Neuronal stem cell (in vitro differentiated cells): ENCODE measurements around the gene SRGN.

ENCODE experiments used
- DNase-seq: peaks from one replicate; pipeline ENCODE4 v3.0.0-alpha.2; 2013; ENCODE audit warnings: low spot score
- H2AFZ ChIP-seq: one replicate; pipeline ENCODE4 v1.6.1; 2013; ENCODE audit warnings: mild to moderate bottlenecking, low read length, inconsistent platforms
- H2AK5ac ChIP-seq: 2 replicates; pipeline ENCODE4 v1.6.1; 2013; ENCODE audit warnings: low read depth, mild to moderate bottlenecking, inconsistent platforms, low read length, moderate library complexity, mixed read lengths
- H2BK120ac ChIP-seq: 2 replicates; pipeline ENCODE4 v1.6.1; 2013; ENCODE audit warnings: low read depth, mild to moderate bottlenecking, inconsistent platforms, low read length, moderate library complexity, mixed read lengths
- H2BK12ac ChIP-seq: one replicate; pipeline ENCODE4 v1.6.1; 2013; ENCODE audit warnings: low read length, inconsistent platforms
- H2BK15ac ChIP-seq: 2 replicates; pipeline ENCODE4 v1.6.1; 2013; ENCODE audit warnings: mild to moderate bottlenecking, low read length, inconsistent platforms, mixed read lengths
- H2BK5ac ChIP-seq: one replicate; pipeline ENCODE4 v1.6.1; 2013; ENCODE audit warnings: inconsistent platforms, mild to moderate bottlenecking, low read length, moderate library complexity
- H3K14ac ChIP-seq: one replicate; pipeline ENCODE4 v1.6.1; 2013; ENCODE audit warnings: low read length, inconsistent platforms
- H3K18ac ChIP-seq: 2 replicates; pipeline ENCODE4 v1.6.1; 2013; ENCODE audit warnings: low read length, inconsistent platforms
- H3K23ac ChIP-seq: 2 replicates; pipeline ENCODE4 v1.6.1; 2013; ENCODE audit warnings: low read depth, mild to moderate bottlenecking, mixed read lengths, low read length, inconsistent platforms; ENCODE audit not compliant: poor library complexity
- H3K27ac ChIP-seq: replicated peaks from 3 replicates; pipeline ENCODE4 v1.5.1; 2013; ENCODE audit warnings: low read length, inconsistent platforms
- H3K27me3 ChIP-seq, 3 experiments: 2 replicates each; pipeline ENCODE4 v1.6.1; 2013; ENCODE audit warnings: low read length in 3 of 3, mild to moderate bottlenecking in 2 of 3, inconsistent platforms in 1 of 3, low read depth in 1 of 3, mixed read lengths in 1 of 3, moderate library complexity in 1 of 3; ENCODE audit not compliant: control insufficient read depth in 3 of 3, insufficient read depth in 3 of 3
- H3K36me3 ChIP-seq, 2 donors: replicated peaks in 1 of 2; 2 replicates each; pipeline ENCODE4 v1.6.1; 2013; ENCODE audit warnings: low read length in 2 of 2; ENCODE audit not compliant: control insufficient read depth in 2 of 2, insufficient read depth in 2 of 2
- H3K4ac ChIP-seq: 2 replicates; pipeline ENCODE4 v1.6.1; 2013; ENCODE audit warnings: inconsistent platforms, mild to moderate bottlenecking, low read length, moderate library complexity
- H3K4me1 ChIP-seq, 2 donors: 1 replicate in 1 of 2; 2 replicates in 1 of 2; pipeline ENCODE4 v1.6.1; 2013; ENCODE audit warnings: low read length in 2 of 2, low read depth in 1 of 2; ENCODE audit not compliant: control insufficient read depth in 2 of 2, insufficient read depth in 1 of 2
- H3K4me2 ChIP-seq: one replicate; pipeline ENCODE4 v1.6.1; 2013; ENCODE audit warnings: mild to moderate bottlenecking, low read length, inconsistent platforms; ENCODE audit not compliant: insufficient read depth, poor library complexity, severe bottlenecking
- H3K4me3 ChIP-seq, 2 donors: 2 replicates each; pipeline ENCODE4 v1.5.1; 2013; ENCODE audit warnings: low read length in 2 of 2, mild to moderate bottlenecking in 2 of 2, inconsistent platforms in 1 of 2, moderate library complexity in 1 of 2
- H3K79me1 ChIP-seq: one replicate; pipeline ENCODE4 v1.6.1; 2013; ENCODE audit warnings: low read depth, mild to moderate bottlenecking, inconsistent platforms, low read length, moderate library complexity
- H3K9ac ChIP-seq: one replicate; pipeline ENCODE4 v1.6.1; 2013; ENCODE audit warnings: mild to moderate bottlenecking, low read depth, low read length, inconsistent platforms; ENCODE audit not compliant: poor library complexity
- H3K9me3 ChIP-seq, 2 donors: replicated peaks in 1 of 2; 2 replicates each; pipeline versions ENCODE3 to v1.6.1; 2013; ENCODE audit warnings: low read length in 2 of 2, mild to moderate bottlenecking in 2 of 2, inconsistent platforms in 1 of 2, low read depth in 1 of 2, mixed read lengths in 1 of 2, moderate library complexity in 1 of 2; ENCODE audit not compliant: control insufficient read depth in 2 of 2, insufficient read depth in 1 of 2
- H4K8ac ChIP-seq: one replicate; pipeline ENCODE4 v1.6.1; 2013; ENCODE audit warnings: low read depth, mild to moderate bottlenecking, inconsistent platforms, low read length, moderate library complexity
- H4K91ac ChIP-seq: one replicate; pipeline ENCODE4 v1.6.1; 2013; ENCODE audit warnings: low read length, low read depth, mild to moderate bottlenecking, inconsistent platforms; ENCODE audit not compliant: poor library complexity
- WGBS, 2 donors: extraction: QIAGEN DNeasy Blood & Tissue Kit; methylation state at CpG; one replicate each; pipeline ENCODE4 v1.1.7; 2013; ENCODE audit warnings: missing lambda C conversion rate in 2 of 2, mixed read lengths in 1 of 2; ENCODE audit not compliant: insufficient read length in 2 of 2, insufficient replicate concordance in 1 of 2; ENCODE audit errors: extremely low coverage in 2 of 2; 5-methylcytosine and 5-hydroxymethylcytosine counted together

SRGN gene

GRCh38 chr10:69057261-69057950, 30.5 kb upstream of the SRGN start:
- Histone ChIP-seq H3K27ac (no peak overlapping the region), H2BK15ac (no peak overlapping the region), H2BK12ac (no peak overlapping the region), H3K4me2 (no peak overlapping the region), H4K91ac (no peak overlapping the region), H2AK5ac (no peak overlapping the region), H3K4me1 (peaks cover 6 to 9% of the 10 kb centered on the region in 2 donors), H3K79me1 (no peaks in the 10 kb centered on the region), H3K36me3 (no peaks in the 10 kb centered on the region), H2BK120ac (no peak overlapping the region), H3K9ac (no peak overlapping the region), H3K27me3 (peaks cover 0 to 18% (median 0%) of the 10 kb centered on the region in 3 experiments), H3K4ac (no peak overlapping the region), H3K18ac (no peak overlapping the region), H3K23ac (no peak overlapping the region), H3K9me3 (no peaks in the 10 kb centered on the region), H4K8ac (no peak overlapping the region), H2BK5ac (no peak overlapping the region), H3K14ac (no peak overlapping the region), H3K4me3 (no peak overlapping the region), H2AFZ (peak overlapping the region; percentile 83)
- DNase-seq, result no peak
- no CpG with 5 or more reads among the region's 14 CpGs for WGBS, 2 donors

DNA sequence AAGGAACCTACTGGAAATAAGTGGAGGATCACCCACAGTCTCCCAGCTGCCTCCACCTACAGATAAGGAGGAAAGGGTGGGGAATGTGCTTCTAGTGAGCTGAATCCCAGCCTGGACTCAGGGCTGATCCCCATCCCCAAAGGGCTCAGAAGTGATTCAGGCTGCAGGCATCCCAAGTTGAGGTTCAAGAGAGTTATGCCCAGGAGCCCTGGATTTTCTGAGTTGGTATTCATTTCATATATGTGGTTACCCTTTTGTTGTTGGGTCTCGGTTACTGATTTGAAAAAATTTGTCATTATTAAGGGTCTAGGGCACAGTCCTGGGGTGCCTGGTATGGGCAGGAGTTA, 30.0 kb upstream of the SRGN start:
- no peak overlapping the region for H3K9ac ChIP-seq
- H2BK12ac ChIP-seq, result no peak overlapping the region
- H2AFZ ChIP-seq, result peak overlapping the region; percentile 83
- no CpG with 5 or more reads among the region's 1 CpG for WGBS, 2 donors
- H3K23ac ChIP-seq, result no peak overlapping the region
- no peak overlapping the region for H3K27ac ChIP-seq
- no peak overlapping the region for H4K8ac ChIP-seq
- H3K27me3 ChIP-seq, result peaks cover 0 to 22% (median 0%) of the 10 kb centered on the region in 3 experiments
- H3K4ac ChIP-seq, result no peak overlapping the region
- no peak overlapping the region for H3K4me3 ChIP-seq
- DNase-seq, result no peak
- no peak overlapping the region for H2BK15ac ChIP-seq
- H2BK120ac ChIP-seq, result no peak overlapping the region
- no peak overlapping the region for H2AK5ac ChIP-seq
- no peak overlapping the region for H3K14ac ChIP-seq
- no peaks in the 10 kb centered on the region for H3K79me1 ChIP-seq
- H3K4me2 ChIP-seq, result no peak overlapping the region
- H3K9me3 ChIP-seq, result no peaks in the 10 kb centered on the region
- peaks cover 3 to 8% of the 10 kb centered on the region in 2 donors for H3K4me1 ChIP-seq
- no peak overlapping the region for H4K91ac ChIP-seq
- no peak overlapping the region for H2BK5ac ChIP-seq
- no peaks in the 10 kb centered on the region for H3K36me3 ChIP-seq
- H3K18ac ChIP-seq, result no peak overlapping the region

- H2BK120ac ChIP-seq, result no peak overlapping the region
- no peak overlapping the region for H2AK5ac ChIP-seq
- H2BK15ac ChIP-seq, result no peak overlapping the region
- peaks cover 0 to 30% (median 0%) of the 10 kb centered on the region in 3 experiments for H3K27me3 ChIP-seq
- H4K8ac ChIP-seq, result no peak overlapping the region
- no peak overlapping the region for H4K91ac ChIP-seq
- H3K9ac ChIP-seq, result no peak overlapping the region
- H3K4ac ChIP-seq, result no peak overlapping the region
- H3K27ac ChIP-seq, result no peak overlapping the region
- no peak overlapping the region for H3K23ac ChIP-seq
- no peak overlapping the region for H3K4me2 ChIP-seq
- no peak overlapping the region for H2BK5ac ChIP-seq
- no peaks in the 10 kb centered on the region for H3K9me3 ChIP-seq
- no peak overlapping the region for H3K4me3 ChIP-seq
- no peak for DNase-seq
- H3K36me3 ChIP-seq, result no peaks in the 10 kb centered on the region
- no CpG with 5 or more reads among the region's 8 CpGs for WGBS, 2 donors
- peaks cover 3 to 8% of the 10 kb centered on the region in 2 donors for H3K4me1 ChIP-seq
- no peak overlapping the region for H2BK12ac ChIP-seq
- H3K18ac ChIP-seq, result no peak overlapping the region
- no peak overlapping the region for H3K14ac ChIP-seq
- no peak overlapping the region for H2AFZ ChIP-seq
- no peaks in the 10 kb centered on the region for H3K79me1 ChIP-seq
Observed at GRCh38 chr10:69060127-69060798, 27.6 kb upstream of the SRGN start.

- Histone ChIP-seq H3K27ac (no peak overlapping the region), H3K36me3 (no peaks in the 10 kb centered on the region), H2AFZ (peak overlapping the region; percentile 59), H3K27me3 (peaks cover 0 to 30% (median 0%) of the 10 kb centered on the region in 3 experiments), H2BK5ac (no peak overlapping the region), H4K91ac (no peak overlapping the region), H4K8ac (no peak overlapping the region), H3K4me2 (no peak overlapping the region), H3K79me1 (no peaks in the 10 kb centered on the region), H3K4me1 (peaks cover 2 to 3% of the 10 kb centered on the region in 2 donors), H3K9me3 (no peaks in the 10 kb centered on the region), H3K9ac (no peak overlapping the region), H3K4me3 (no peak overlapping the region), H3K23ac (no peak overlapping the region), H3K18ac (no peak overlapping the region), H2AK5ac (no peak overlapping the region), H2BK120ac (no peak overlapping the region), H2BK12ac (no peak overlapping the region), H3K14ac (no peak overlapping the region), H2BK15ac (no peak overlapping the region), H3K4ac (no peak overlapping the region)
- no CpG with 5 or more reads among the region's 20 CpGs for WGBS, 2 donors
- DNase-seq, result no peak
Observed at GRCh38 chr10:69061305-69062161, 26.4 kb upstream of the SRGN start.
